ENCODE data around the gene PER3.
A peak's percentile ranks its signal among the peaks of the same experiment; 100 is the strongest.

The PER3 gene

GRCh38 chr1:7846656-7847055, 62.6 kb downstream of the PER3 start:
- no peak for TF ChIP-seq CTCF (conservative IDR thresholded peaks at IDR 0.05; ENCODE audit: low read length)
- H3K4me3 ChIP-seq (ENCODE audit: low read length) = no peak overlapping the region
- no peak for DNase-seq (ENCODE audit: low read depth)

GRCh38 chr1:7847599-7847998, 63.5 kb downstream of the PER3 start:
- no peak for TF ChIP-seq CTCF (conservative IDR thresholded peaks at IDR 0.05; ENCODE audit: low read length)
- H3K4me3 ChIP-seq (ENCODE audit: low read length) = no peak overlapping the region
- DNase-seq (ENCODE audit: low read depth) = peak; percentile 85

- DNase-seq (ENCODE audit: low read depth) = no peak
- H3K4me3 ChIP-seq (ENCODE audit: low read length) = no peak overlapping the region
- TF ChIP-seq CTCF (conservative IDR thresholded peaks at IDR 0.05; ENCODE audit: low read length) = no peak
Observed at GRCh38 chr1:7850786-7851185, 66.7 kb downstream of the PER3 start.

GRCh38 chr1:7852804-7853683, 69.0 kb downstream of the PER3 start, which contains the start of gene UTS2:
TSS of gene UTS2 (minus strand) at chr1:7853065. CDS start at chr1:7853003, 62 bp downstream.
- H3K4me3 ChIP-seq (ENCODE audit: low read length) = no peak within 1 kb of the TSS
- DNase-seq (ENCODE audit: low read depth) = no peak
- no peak for TF ChIP-seq CTCF (conservative IDR thresholded peaks at IDR 0.05; ENCODE audit: low read length)

GRCh38 chr1:7853684-7854026, 69.6 kb downstream of the PER3 start:
- no peak for DNase-seq (ENCODE audit: low read depth)
- no peak overlapping the region for H3K4me3 ChIP-seq (ENCODE audit: low read length)
- no peak for TF ChIP-seq CTCF (conservative IDR thresholded peaks at IDR 0.05; ENCODE audit: low read length)

GRCh38 chr1:7856345-7856744, 72.3 kb downstream of the PER3 start:
- TF ChIP-seq CTCF (conservative IDR thresholded peaks at IDR 0.05; ENCODE audit: low read length) = peak; percentile 10; the same call in 1 of the 2 replicates
- DNase-seq (ENCODE audit: low read depth) = no peak
- H3K4me3 ChIP-seq (ENCODE audit: low read length) = no peak overlapping the region

- TF ChIP-seq CTCF (conservative IDR thresholded peaks at IDR 0.05; ENCODE audit: low read length) = no peak
- no peak for DNase-seq (ENCODE audit: low read depth)
- no peak overlapping the region for H3K4me3 ChIP-seq (ENCODE audit: low read length)
Observed at GRCh38 chr1:7857000-7857399, 72.9 kb downstream of the PER3 start.
